Upper lobe of right lung (tissue), 1 donor: ENCODE measurements around the gene RAB3D. TPM values are rescaled to one million over a fixed set of nuclear protein-coding genes. Genes with fewer than 3 reads are reported as not detected.

ENCODE experiments used
- ATAC-seq: fragments of 200-7000 bp; cut with Tn5 transposase; one replicate; pipeline ENCODE4 v1.9.1; 2020; ENCODE audit warnings: mild to moderate bottlenecking, moderate library complexity
- DNase-seq: peaks from one replicate; pipeline ENCODE4 v3.0.0-alpha.2; 2020
- H3K27ac ChIP-seq: fragments of 200-600 bp; one replicate; pipeline ENCODE4 v1.8.0; 2022
- H3K27me3 ChIP-seq: fragments of 200-600 bp; one replicate; pipeline ENCODE4 v1.8.0; 2022; ENCODE audit warnings: mild to moderate bottlenecking
- H3K36me3 ChIP-seq: fragments of 200-600 bp; one replicate; pipeline ENCODE4 v1.8.0; 2022
- H3K4me1 ChIP-seq: fragments of 200-600 bp; one replicate; pipeline ENCODE4 v1.8.0; 2022
- H3K4me3 ChIP-seq: fragments of 200-600 bp; one replicate; pipeline ENCODE4 v1.8.0; 2022; ENCODE audit warnings: mild to moderate bottlenecking
- H3K9me3 ChIP-seq: fragments of 200-600 bp; one replicate; pipeline ENCODE4 v1.8.0; 2022
- CTCF ChIP-seq: fragments of 200-600 bp; IDR thresholded peaks from one replicate; pipeline ENCODE4 v1.8.0; 2022; ENCODE audit warnings: antibody characterized with exemption
- intact Hi-C: fragments of 100-400 bp; cut with DNase I; formaldehyde crosslinking; loops from one replicate; pipeline ENCODE4 v1.11.0; 2022
- long read RNA-seq: library from polyadenylated mRNA; unstranded; transcript quantifications from one replicate; pipeline ENCODE4 v2.0.0, GENCODE V29; 2021
- total RNA-seq: library from RNA; stranded (reverse); fragmentation: NEBNext Ultra II Directional; extraction: Animal tissue kit (Norgen Biotek cat#: 25700); gene quantifications from one replicate; pipeline ENCODE4 v1.2.1, GENCODE V29; 2021
- donor health status: DM: no; HTN: yes; CAD: no; lungs with severe emphysema.

Gene RAB3D
- 52.7 TPM for total RNA-seq
- long read RNA-seq, full-length matches to known transcripts = 79 of 88 reads
- long read RNA-seq, partial matches to known transcripts = 5 of 88 reads
- long read RNA-seq, other reads (novel, unspliced or antisense) = 4 of 88 reads

GRCh38 chr19:11339254-11340098, at the start of gene RAB3D:
TSS of gene RAB3D (minus strand) at chr19:11339657. CDS start at chr19:11337399, 2,258 bp downstream.
- intact Hi-C loops = no loop called here
- DNase-seq = peak; percentile 96
- peak; percentile 97 for ATAC-seq
- TF ChIP-seq CTCF = no peak
- no peaks in the 10 kb centered on the region for H3K27me3 ChIP-seq
- peak within 1 kb of the TSS; percentile 73 for H3K27ac ChIP-seq
- peaks cover 24% of the 10 kb centered on the region for H3K4me1 ChIP-seq
- peaks cover 26% of the 10 kb centered on the region for H3K36me3 ChIP-seq
- peak within 1 kb of the TSS; percentile 78 for H3K4me3 ChIP-seq
- no peaks in the 10 kb centered on the region for H3K9me3 ChIP-seq

- no peak for TF ChIP-seq CTCF
- Histone ChIP-seq H3K27me3 (no peaks in the 10 kb centered on the region), H3K4me1 (peaks cover 28% of the 10 kb centered on the region), H3K27ac (peak overlapping the region; percentile 19), H3K4me3 (no peak overlapping the region), H3K9me3 (no peaks in the 10 kb centered on the region), H3K36me3 (no peaks in the 10 kb centered on the region)
- DNase-seq (no peak), ATAC-seq (peak; percentile 22)
- intact Hi-C loops = no loop called here
Measured at GRCh38 chr19:11387162-11388034, 47.9 kb upstream of the RAB3D start.

GRCh38 chr19:11384778-11385129, 45.3 kb upstream of the RAB3D start:
- Histone ChIP-seq H3K9me3 (no peaks in the 10 kb centered on the region), H3K4me1 (peaks cover 39% of the 10 kb centered on the region), H3K36me3 (no peaks in the 10 kb centered on the region), H3K27ac (no peak overlapping the region), H3K4me3 (no peak overlapping the region), H3K27me3 (no peaks in the 10 kb centered on the region)
- no peak for TF ChIP-seq CTCF
- ATAC-seq (no peak), DNase-seq (no peak)
- intact Hi-C loops = no loop called here

- no peaks in the 10 kb centered on the region for H3K9me3 ChIP-seq
- H3K27me3 ChIP-seq = no peaks in the 10 kb centered on the region
- ATAC-seq = no peak
- no peak for DNase-seq
- H3K36me3 ChIP-seq = no peaks in the 10 kb centered on the region
- no peak for TF ChIP-seq CTCF
- H3K27ac ChIP-seq = peak overlapping the region; percentile 59
- peak overlapping the region; percentile 57 for H3K4me3 ChIP-seq
- intact Hi-C loops = no loop called here
- peaks cover 39% of the 10 kb centered on the region for H3K4me1 ChIP-seq
Measured at GRCh38 chr19:11383706-11384048, 44.2 kb upstream of the RAB3D start.

- Histone ChIP-seq H3K4me1 (peaks cover 39% of the 10 kb centered on the region), H3K4me3 (peak overlapping the region; percentile 57), H3K27ac (no peak overlapping the region), H3K36me3 (no peaks in the 10 kb centered on the region), H3K9me3 (no peaks in the 10 kb centered on the region), H3K27me3 (no peaks in the 10 kb centered on the region)
- intact Hi-C loops = no loop called here
- DNase-seq (peak; percentile 85), ATAC-seq (peak; percentile 47)
- TF ChIP-seq CTCF = peak; percentile 70
Measured at GRCh38 chr19:11382898-11383705, 43.6 kb upstream of the RAB3D start.
